ENCODE data around the gene GGCT.
"Not testable (repeated sequence)": the region's sequence is repeated elsewhere in the genome, so short reads cannot be mapped to it uniquely, and the experiment has no call there.

Gene GGCT

DNA sequence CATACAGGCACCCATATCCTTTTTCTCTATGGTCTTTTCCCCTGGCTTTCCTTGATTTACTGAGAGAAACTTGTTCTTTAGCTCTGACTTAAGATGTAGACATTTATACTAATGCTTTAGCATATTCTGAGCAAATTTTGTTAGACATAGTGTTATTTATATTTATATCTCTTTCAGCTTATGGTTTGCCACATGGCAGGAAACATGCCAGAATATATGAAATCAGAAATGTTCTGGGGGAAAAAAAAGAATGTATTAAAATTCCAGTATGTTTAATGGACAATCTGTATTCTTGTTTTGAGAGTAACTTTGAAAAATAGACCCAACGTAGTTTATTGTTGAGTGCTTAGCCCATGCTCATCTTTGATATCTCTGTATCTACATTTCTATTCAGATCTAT, 10.1 kb upstream of the GGCT start:
- DNase-seq: no peak

DNA sequence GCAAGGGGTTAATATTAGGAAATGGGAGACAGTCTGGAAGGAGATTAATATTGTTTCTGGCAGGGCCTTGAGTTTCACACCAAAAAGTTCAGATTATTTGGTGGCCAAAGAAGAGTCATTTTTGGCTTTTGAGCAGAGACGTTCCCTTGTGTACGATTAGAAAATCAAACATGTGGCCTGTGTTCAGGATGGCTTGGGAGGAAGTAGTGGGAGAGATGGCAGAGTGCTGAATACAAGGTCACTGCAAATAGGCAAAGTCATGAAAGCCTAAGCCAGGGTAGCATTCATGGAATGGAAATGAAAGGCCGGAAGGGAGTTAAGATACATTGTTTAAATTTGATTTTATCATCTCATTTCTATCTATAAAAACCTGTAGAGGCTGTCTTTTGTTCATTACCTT, 9.5 kb upstream of the GGCT start:
- no peak for DNase-seq

DNA sequence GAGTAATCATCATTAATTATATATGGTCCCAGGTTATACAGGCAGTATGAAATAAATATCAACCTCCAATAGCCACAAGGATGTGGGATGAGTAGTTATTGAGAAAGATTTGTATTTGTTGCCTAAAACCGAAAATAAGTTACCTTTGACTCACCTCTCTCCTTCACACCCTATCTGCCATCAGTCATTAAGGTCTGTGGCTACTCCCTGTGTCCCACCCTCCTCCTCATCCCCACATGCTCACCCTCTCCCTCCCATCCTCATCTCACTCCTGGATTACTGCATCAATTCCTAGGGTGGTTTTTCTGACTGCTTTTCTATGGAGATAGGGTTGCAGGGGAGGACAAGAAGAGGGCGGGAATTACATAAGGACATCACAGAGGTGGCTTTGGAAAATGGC, 9.1 kb upstream of the GGCT start:
- DNase-seq: no peak

DNA sequence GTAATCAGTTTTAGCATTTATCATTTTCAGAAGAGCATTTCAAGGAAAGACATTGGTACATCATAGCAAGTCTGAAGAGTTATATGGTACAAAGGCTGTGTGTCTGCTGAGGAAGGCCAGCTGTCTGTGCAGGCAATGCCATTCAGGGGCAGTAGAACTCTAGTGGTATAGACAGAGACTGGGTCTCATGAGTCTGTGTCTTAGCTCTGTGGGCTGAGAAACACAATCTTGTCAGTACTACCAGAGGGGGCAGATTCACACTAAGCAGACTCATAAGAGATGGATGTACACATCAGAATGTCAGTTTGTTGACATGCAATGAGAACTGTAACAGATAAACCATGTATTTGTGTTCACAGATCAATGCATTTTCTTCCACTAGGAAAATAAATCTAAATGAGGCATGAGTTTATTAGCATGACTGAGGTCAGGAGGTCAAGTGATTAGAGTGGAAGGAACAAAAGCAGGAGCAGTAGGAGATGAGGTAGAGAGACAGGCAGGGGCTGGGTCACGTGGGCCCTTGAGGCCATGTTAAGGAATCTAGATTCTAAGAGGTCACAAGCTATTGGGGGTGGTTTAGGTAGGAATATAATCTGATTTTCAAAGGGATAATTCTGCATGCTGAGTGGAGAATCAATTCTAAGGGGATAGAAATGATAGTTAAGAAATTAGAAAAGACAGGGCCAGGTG, 7.5 kb upstream of the GGCT start:
- DNase-seq: no peak

DNA sequence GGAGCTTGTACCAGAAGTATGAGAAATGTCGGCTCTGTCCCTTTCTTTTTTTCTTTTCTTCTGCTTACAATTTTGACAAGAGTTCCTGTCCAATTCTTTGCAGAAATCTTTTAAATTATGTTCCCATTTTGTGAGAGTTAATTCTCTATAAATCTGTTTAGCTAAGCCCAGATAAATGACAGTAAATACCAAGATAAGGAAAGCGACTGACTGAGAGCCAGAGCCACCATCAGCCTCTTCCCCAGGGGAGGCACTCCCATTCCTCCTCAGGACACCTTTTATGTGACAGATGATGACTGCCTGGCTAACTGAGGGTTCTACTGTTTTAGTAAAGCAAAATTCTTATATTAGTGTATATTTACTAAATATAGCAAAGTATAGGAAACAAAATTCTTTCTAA, 6.9 kb upstream of the GGCT start:
- no peak for DNase-seq

DNA sequence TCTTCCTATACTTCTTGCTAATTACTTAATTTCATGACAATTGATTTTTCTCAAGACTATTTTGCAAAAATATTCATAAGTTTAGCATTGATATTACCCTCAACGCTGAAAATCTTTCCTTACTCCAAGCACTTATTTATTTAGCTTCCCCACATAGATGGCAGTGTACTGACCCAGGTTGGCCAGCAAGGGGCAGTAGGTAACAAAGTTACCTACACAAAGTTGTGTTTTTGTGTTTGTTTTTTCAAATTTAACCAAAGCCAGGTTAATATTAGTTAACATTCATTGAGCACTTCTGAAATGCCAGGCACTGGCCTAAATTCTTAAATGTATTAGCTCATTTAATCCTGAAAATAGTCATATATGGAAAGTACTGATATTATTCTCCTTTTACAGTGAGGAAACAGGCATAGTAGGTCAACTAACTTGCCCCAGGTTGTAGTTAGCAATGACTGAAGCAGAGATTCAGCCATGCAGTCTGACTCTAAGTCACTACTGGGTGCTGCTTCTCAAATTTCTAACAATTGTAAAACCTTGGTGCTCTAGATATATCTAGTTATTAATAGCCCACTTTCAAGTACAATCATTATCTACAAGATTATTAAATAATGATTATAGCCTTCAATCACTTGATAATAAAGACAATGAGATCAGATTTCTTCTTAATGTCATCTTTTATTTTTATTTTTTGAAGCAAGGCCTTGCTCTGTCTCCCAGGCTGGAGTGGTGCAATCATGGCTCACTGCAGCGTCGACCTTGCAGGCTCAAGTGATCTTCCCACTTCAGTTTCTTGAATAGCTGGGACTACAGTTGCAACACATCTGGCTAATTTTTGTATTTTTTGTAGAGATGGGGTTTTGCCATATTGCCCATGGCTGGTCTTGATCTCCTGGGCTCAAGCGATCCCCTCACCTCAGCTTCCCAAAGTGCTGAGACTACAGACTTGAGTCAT, 5.8 kb upstream of the GGCT start:
- DNase-seq: no peak

DNA sequence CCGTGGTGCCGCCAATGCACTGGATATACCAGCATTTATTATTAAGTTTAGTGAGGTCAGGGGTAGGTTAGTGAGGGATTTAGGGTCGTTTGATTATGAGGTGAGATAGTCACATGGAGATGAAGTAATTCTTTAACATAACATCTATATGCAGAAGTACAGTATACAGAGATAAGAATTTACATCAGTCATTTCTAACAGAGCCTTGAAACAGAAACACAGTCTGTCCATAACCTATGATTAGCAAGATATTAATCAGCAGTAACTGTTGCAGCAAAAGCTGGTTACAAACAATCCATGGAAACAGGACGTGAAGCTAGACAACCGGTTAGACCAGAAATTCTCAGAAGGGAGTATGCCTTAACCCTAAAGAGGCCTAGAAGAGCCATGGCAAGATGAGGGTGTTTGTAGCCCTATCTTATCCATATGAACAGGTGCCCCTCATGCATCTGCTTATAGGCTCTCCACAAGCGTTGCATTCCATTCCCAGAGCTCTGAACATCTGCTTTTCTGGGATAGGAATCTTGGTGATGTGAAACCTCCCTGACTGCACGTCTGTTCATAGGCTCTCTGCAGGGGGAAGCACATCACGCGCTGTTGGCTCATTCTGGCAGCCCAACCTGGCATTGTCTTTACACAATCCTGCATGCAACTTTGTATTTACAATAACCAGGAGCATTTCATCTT, 4.7 kb upstream of the GGCT start:
- not testable (repeated sequence) for DNase-seq

DNA sequence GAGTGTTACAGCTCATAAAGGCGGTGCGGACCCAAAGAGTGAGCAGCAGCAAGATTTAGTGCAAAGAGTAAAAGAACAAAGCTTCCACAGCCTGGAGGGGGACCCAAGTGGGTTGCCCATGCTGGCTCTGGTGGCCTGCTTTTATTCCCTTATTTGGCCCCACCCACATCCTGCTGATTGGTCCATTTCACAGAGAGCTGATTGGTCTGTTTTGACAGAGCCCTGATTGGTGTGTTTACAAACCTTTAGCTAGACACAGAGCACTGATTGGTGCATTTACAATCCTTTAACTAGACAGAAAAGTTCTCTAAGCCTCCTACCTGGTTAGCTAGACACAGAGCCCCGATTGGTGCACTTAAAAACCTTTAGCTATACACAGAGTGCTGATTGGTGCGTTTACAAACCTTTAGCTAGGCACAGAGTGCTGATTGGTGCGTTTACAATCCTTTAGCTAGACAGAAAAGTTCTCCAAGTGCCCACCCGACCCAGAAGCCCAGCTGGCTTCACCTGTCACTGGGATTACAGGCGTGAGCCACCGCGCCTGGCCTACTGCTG, 2.8 kb upstream of the GGCT start:
- not testable (repeated sequence) for DNase-seq

DNA sequence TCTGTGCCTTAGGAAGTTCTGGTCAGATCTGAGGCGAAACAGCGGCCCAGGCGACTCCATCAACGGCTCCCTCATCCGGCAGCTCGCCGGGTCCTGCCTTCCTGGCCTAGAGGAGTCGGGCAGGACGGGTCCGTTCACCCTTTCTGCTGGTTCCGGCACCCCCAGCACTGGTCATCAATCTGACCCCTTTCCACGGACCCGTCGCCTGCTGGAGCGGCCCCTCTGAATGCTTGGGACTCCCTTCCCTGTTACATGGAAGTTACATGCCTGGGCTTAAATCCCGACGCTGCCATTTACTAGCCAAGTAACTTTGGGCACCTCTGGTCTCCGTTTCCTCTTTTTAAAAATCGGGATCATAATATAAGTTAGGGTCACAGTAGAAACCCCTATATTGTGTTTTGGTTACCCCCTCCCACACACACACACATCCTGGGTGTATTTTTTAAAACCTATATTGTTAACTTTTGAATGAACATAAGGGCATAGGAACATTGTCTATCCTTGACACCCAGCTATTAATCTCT, 607 bp upstream of the GGCT start:
- no peak for DNase-seq

DNA sequence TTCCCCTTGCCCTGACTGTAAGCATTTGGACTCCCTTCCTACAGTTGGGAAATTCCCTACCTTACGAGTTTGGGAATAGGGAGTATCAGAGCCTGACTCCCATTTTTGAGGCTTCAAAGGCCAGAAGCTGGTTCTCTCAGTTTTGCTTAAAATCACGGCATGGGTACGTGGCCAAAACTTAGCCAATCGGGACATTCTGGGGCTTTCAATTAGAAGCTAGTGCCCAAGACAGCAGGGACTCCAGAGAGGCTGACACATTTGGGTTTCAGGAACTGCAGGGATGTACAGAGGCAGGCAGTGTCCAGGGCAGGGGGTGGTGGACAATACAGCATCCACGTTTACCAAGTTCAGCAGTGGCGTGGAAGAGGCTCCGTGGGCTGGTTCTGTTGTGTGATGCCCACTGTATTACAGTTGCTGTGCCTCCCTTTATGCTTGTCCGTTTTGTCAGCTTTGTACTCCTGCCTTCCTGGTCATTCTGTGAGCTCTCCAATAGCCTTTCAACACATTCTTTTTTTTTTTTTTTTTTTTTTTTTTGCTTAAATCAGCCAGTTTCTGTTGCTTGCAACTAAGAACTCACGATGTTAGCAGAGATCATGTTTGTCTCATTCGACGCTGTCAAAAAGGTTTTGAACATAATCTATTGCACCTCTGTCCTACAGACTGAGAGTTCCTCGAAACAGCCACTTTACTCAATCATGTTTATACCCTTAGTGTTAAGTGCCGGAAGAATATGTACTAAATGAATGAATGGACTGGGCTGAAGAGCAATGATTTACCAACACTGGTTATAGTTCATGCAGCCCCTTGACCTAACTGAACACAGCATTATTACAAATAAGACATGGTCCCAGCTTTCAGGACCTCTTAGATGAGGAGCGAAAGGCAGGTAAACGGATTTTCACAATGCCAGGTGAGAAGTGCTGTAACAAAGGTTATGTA, 1.1 kb downstream of the GGCT start:
- no peak for DNase-seq

DNA sequence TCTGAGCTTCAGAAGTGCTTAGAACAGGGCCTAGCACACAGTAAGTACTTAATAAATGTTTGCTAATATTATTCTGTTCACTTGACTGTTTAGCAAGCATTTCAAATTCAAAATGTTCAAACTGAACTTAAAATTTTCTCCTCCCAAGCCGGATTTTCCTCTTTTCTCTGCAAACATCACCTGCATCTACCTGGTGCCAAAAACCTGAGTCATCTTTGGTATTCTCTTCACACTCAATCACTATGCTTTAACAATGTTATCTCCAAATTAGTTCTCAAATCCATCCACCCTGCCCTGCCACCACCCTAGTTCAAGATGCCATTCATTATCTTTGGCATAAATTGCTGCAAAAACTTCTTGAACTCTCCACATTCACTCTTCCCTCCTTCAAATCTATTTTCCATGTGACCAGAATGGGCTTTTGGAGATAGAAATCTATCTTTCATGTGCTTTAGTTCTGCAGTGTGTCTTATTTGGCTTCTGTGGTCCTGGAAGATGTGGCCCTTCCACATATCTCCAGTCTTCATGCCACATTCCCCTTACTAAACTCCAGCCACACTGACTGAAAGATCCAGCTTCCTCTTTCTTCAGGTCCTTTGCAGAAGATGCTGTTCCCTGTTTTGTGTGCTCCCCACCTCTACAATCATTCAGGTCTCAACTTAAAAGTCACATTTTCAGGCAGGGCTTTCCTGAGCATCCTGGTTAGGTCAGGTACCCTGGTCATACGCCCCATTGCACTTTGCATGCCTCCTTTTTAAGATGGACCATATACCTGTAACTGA, 2.0 kb downstream of the GGCT start:
- DNase-seq: no peak

DNA sequence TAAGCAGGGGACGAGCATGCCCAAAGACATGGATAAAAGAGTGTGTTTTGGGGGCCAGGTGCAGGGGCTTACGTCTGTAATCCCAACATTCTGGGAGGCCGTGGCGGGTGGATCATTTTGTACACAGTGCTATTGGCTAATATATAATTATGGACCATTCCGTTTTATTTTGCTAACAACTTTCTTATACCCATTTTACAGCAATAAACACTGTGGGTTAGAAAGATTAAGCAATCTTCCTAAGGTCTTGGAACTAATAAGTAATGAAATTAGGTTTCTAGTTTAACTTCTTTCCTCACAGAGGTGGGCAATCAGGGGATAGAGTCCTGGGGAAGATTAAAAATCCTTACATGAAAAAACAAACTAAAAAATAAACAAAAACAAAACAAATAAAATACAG, 3.4 kb downstream of the GGCT start:
- no peak for DNase-seq

DNA sequence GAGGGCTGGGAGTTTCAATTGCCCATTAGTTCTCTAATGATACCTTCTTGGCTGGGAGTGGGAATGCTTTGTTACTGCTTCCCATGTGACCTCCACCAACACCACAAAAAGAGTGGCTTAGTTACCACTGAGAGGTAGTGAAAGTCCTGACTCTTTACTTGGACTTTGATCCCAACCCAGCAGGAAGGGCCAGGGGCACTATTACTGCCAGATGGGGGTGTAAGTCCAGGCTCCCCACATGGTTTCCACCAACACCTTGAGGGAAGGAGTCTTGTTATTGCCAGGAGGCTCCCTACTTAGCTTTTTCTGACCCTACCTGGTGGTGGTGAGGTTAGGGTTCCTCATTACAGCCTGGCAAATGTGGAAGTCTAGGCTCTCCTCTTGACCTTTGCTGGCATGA, 11.4 kb downstream of the GGCT start:
- DNase-seq: no peak

DNA sequence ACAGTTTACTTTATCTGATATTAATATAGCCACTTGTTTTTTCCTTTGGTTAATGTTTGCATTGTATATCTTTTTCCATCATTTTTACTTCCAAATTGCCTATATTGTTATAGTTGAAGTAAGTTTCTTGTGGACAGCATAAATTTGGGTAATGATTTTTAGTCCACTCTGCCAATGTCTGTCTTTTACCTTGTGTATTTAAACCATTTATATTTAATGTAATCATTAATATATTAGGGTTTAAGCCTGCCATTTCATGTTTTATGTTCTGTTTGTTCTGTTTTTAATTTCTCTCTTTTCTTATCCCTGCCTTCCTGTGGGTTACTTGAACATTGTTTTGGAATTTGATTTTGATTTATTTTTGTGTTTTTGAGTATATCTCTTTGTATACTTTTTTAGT, 13.2 kb downstream of the GGCT start:
- DNase-seq: no peak

DNA sequence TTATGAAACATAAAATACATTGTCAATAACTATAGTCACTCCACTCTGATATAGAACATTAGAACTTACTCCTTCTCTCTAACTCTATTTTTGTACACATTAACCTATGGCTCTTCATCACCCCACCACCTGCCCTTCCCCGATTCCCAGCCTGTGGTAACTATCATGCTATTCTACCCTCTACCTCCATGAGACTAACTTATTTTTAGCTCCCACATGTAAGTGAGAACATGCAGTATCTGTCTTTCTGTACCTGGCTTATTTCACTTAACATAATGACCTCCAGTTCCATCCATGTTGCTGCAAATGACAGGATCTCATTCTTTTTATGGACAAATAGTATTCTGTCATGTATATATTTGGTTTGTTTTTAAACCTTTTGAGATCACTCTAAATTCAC, 17.3 kb downstream of the GGCT start:
- no peak for DNase-seq

DNA sequence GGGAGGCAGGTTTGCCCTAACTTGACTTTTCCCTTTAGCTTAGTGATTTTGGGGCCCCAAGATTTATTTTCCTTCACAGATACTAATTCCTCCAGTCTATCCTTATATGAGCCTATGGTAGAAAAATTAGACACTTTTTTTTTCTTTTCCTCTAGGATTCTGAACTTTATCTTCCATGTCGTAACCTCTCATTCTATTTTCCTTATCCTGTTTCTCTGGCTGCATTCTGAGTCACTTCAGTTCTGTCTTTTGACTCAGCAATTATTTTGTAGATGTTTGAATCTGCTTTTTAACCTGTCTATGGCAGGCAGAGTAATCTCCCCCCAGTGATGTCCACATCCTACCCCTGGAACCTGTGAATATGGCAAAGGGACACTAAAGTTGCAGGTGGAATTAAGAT, 19.0 kb downstream of the GGCT start:
- no peak for DNase-seq

DNA sequence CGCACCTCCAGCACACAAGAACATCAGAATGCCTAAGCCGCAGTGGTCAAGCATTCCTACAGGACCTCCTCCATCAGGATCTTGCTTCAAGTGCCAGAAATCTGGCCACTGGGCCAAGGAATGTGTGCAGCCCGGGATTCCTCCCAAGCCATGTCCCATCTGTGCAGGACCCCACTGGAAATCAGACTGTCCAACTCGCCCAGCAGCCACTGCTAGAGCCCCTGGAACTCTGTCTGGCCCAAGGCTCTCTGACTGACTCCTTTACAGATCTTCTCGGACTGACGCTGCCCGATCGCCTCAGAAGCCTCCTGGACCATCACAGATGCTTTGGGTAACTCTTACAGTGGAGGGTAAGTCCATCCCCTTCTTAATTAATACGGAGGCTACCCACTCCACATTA, 23.2 kb downstream of the GGCT start:
- DNase-seq: not testable (repeated sequence)

DNA sequence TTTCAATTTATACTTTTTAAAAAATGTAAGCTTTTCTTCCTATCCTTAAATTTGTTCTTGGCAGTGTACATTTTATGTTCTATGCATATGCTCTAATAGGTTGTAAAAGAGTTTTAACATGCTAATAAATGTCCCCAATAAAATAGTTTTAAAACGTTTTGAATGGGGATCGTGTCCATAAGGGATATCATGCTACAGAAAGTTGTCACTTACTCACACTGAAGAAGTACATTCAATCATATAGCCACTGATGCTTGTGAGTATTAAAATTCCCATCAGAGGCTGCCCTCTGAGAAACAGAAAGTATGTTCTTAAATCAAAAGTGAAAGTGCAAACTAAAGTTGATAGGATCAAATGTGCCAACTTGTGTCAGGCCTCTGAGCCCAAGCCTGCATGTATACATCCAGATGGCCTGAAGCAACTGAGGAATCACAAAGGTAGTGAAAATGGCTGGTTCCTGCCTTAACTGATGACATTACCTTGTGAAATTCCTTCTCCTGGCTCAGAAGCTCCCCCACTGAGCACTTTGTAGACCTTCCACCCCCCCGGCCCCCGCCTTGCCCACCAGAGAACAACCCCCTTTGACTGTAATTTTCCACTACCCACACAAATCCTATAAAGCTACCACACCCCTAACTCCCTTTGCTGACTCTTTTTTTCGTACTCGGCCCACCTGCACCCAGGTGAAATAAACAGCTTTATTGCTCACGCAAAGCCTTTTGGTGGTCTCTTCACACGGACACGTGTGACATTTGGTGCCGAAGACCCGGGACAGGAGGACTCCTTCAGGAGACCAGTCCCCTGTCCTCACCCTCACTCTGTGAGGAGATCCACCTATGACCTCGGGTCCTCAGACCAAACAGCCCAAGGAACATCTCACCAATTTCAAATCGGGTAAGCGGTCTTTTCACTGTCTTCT, 25.2 kb downstream of the GGCT start:
- no peak for DNase-seq

DNA sequence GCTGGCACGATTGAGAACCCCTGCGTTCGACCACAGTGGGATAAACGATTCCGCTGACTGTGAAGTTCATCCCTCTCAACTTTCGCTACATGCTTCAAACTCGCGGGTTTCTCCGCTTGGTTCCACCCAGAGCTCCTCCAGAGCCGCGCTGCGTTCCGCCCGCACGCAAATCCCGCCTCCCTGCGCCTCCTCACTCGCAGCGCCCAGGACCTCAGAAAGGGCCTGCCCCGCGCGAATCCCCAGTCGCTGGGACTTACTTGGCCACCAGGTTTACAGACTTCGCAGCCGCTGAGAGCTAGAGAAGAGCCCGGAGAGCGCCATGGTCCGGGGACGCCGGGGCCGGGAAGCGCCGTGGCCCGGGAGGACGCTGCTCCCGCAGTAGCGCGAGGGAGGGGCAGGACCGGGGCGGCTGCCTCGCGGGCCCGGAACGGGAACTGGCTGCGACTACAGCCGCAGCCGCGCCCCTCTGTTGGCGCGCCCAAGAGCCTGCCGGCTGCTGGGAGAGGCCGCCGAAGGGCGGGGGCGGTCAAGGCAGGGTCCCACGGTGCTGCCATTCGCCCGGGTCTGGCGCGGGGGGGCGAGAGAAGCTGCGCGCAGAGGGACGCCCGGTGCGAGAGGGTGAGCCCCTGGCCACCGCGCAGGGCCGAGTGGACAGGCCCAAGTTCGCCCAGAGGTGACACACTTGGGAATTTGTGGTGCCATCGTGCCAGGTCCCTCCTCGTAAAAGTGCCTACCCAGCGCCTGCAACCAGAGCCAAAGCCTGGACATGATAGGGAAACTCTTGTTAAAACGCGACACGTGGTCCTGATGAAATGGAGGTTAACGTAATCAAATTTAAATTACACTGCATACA, 26.1 kb downstream of the GGCT start, which contains the start of gene NOD1:
NOD1 (minus strand) TSS at position 436 of the 853 bp plus-strand sequence. CDS start 21,863 bp downstream, outside the sequence.
- peak; percentile 36 for DNase-seq
